KG1 (cell line): Measurements from ENCODE around the gene AUTS2.

Source experiments
- DNase-seq: peaks from one replicate; lab custom pipeline; 2025; lab: John Stamatoyannopoulos, UW

Gene AUTS2

GRCh38 chr7:70189776-70190175 lies 591.5 kb downstream of the AUTS2 start:
- DNase-seq, result no peak

GRCh38 chr7:70190281-70190680 lies 592.0 kb downstream of the AUTS2 start:
- no peak for DNase-seq

GRCh38 chr7:70193514-70193913 lies 595.2 kb downstream of the AUTS2 start:
- DNase-seq, result no peak

- DNase-seq, result no peak
These were observed 610.2 kb downstream of the AUTS2 start for GRCh38 chr7:70208236-70209063.

DNA sequence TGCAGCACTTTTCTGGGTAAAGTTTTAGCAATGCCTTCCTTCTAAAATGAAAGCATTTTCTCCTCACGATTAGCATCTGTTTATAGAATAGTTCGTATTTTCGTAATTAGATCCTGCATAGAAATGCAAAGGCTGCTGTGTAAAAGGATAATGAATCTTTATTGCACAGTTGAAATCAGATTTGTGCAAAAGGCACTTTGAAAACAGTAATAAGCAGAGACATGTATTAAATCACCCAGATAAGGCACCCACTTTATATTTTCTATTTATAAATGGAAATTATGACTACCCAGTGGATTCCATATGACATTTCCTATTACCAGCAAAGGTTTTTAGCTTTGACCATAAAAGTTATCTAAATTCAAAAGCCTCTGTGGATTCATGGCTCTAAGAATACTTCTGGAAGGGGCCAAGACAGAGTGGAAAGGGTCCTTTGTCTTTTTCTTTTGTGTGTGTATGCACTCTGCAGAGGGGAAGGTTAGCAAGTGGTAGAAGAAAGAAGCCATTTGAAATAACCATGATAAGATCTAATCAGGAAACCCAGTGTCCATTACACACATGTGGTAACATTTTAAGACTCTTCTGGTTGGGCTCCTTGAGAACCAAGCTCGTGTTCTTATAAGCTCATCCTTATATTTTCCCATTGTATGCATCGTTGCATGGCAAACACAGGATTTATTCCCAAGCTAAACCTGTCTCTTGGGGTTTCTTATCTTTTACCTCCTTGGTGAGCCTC lies 612.1 kb downstream of the AUTS2 start:
- DNase-seq, result no peak

DNA sequence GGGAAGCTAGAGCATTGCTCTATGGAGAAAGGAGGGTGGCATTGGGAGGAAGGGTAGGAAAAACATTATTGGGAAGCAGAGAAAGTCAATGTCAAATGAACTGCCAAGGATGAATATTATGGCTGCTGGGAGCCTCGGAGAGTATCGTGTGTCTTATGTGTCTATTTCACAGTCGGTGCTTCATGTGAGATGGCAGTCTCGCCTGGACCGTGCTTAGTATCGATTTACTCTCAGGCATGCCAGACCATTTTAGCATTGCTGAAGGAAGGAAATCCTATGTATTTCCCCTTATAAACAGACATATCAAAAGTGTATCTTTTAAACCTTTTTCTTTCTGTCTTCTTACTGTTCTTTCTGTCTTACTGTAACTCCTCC lies 612.6 kb downstream of the AUTS2 start:
- DNase-seq, result no peak

- DNase-seq, result no peak
These were observed 614.0 kb downstream of the AUTS2 start for GRCh38 chr7:70212281-70212680.

- DNase-seq, result no peak
These were observed 615.8 kb downstream of the AUTS2 start for GRCh38 chr7:70214071-70214470.

GRCh38 chr7:70215491-70215890 lies 617.2 kb downstream of the AUTS2 start:
- DNase-seq, result no peak

DNA sequence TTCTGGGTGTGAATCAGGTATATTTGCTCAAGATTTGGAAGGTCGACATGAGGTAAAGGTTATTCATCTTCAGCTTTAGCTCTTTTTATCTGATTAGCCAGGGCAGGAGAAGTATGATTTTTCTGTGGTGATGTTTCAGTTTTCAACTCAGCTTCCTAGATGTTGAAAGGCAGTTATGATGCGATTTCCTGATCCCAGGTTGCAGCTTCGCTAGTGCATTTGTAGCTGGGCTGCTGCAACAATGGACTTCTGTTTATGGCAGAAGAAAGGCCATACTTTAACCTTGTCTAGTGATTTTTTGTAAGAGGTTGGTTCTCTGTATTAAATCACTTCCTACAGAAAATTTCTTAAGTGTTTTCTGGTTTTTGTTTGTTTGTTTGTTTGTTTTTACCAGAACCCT lies 619.3 kb downstream of the AUTS2 start:
- no peak for DNase-seq

DNA sequence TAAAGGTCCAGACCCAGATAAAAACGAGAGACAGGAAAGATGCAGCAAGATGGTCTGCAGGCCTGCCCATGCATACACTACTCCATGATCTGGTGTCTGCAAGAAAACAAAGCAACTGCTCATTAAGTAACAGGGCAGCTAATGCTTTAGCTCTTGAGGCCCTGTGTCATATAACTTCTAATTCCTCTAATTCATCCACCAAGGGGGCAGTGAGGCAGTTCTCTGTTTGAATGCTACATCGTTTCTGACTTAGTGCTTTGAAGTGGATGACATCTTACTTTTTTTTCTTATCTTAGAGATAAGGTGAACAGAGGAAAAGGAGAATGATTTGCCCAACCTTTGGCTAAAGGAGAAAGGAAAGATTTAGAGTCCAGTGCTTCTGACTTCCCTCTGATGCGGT lies 619.7 kb downstream of the AUTS2 start:
- DNase-seq, result no peak

- DNase-seq, result no peak
These were observed 620.8 kb downstream of the AUTS2 start for GRCh38 chr7:70219061-70219460.

DNA sequence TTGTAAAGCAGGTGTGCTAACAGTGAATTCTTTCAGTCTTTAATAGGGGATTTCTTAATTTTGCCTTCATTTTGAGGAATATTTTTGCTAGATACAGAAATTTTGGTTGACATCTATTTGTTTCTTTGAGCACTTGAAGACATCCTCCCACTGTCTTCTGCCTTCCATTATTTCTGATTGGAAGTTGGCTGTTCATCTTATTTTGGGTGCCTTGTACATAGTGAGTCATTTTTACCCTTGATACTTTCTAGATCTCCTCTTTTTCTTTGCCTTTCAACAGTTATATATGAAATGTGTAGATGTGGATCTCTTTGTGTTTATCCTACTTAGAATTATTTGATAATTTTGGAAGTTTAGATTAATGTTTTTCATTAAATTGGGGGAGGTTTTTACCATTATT lies 631.0 kb downstream of the AUTS2 start:
- DNase-seq, result no peak

DNA sequence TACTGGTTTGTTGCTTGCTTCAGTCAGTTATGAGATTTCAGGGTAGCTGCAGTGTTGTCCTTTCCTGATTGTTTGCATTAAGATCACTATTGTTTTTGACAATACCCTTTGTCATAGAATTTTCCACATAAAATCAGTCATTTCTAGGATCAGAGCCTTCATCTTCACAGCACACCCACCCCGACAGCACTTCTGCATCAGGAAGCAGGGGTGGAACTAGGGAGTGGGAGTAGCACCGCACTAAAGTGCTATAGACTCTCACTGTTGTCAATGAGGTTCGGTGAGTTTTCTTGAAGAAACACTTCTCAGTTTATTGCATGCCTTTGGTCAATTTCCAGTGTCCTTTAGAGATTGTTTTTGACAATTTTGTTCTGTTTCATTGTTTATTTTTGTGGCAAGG lies 632.5 kb downstream of the AUTS2 start:
- no peak for DNase-seq

- no peak for DNase-seq
These were observed 635.5 kb downstream of the AUTS2 start for GRCh38 chr7:70233776-70234175.

DNA sequence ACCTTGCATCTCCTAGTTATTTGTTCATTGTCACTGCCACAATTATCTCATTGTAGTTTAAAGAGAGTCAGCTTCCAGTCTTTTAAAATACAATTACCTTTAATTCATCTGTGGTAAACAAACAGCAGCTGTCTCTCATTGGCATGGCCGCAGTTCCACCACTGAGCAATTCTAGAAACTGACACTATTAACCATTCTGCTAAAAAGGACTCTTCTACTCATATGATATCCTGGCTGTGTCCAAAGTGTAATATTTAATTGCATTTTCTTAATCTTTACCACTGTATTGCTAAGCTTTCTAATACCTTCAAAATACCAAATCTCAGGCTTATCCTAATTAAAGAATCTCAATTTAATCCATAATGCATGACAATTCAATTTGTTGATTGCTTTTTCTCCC lies 639.0 kb downstream of the AUTS2 start:
- DNase-seq, result no peak

GRCh38 chr7:70237831-70238575 lies 639.7 kb downstream of the AUTS2 start:
- no peak for DNase-seq

DNA sequence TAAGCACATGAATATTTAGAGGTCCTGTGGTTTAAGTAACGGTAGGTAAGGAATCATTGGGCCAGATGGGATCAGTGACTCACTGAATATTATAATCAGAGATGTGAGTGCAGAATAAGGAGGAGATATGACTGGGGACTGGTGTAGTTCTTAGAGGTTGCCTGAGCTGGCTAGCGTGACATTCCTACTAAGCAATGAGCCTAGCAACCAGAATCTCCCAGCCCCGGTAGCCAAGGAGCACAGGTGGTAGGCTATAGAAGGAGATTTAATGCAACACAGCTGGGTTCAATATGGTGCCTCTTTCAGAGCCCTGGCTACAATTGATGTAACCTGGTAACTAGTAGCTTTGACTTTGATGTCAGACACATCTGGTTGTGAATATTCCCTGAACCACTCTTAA lies 641.6 kb downstream of the AUTS2 start:
- no peak for DNase-seq

DNA sequence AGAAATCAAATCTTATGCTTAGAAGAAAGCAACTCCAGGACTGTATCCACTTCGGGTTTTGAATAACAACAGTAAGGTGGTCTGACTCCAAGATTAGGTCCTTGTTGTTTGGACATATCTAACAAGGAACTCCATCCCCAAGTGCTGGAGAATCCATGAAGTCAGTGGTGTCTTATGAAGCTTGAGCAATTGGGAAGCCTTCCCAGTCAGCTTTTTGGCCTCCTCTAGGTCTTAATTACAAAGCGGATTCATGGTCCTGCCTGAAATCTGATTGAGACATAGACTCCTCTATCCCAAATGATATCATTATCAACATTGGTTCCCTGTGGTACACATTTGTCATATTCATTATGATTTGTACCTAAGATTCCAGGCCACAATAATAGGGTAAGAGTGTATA lies 642.6 kb downstream of the AUTS2 start:
- DNase-seq, result no peak

DNA sequence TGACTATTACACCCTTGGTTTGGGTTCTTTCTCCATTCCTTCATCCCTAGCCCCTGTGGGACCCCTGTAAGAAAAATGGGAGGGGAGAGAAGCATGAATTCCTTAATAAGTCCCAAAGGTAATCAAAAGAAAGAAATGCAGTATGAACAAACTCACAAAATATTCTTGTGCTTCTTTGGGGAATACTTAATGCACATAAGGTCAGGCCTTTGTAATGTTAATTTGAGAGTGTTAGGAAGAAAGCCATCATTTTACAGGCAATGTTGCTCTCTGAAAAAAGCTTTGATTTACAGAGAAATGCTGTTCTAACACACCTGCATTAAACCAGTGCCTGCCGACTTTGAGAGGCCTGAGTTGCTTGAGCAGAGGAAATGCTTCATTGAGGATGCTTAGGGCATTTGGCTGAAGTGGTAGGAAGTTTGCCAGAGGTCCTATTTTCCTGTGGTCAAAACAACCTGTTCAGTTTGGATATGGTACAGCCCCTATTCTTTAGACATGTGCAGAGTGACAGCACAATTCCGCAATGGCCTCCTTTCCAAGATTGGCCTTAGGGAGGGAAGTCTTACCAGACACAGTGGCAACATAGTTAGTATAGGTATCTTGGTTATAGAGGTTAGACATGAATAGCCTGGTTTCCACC lies 643.4 kb downstream of the AUTS2 start:
- no peak for DNase-seq

- DNase-seq, result no peak
These were observed 644.6 kb downstream of the AUTS2 start for GRCh38 chr7:70242826-70243225.

DNA sequence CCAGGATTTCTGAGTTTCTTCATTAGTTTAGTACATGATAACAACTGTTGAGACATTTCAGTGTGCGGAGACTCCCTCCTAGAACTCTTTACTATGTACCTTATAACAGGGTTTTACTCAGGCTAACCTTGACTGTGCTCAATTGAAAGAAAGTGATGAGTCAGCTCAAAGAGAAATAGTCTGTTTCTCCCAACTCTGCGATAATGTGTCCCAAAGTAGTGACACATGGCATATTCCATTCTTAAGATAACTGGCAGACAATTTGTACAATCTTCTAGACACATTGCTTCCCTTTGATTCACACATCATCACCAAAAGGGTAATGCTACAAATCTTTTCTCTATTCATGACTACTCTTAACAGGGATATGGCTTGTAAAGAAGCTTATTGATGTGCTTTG lies 645.2 kb downstream of the AUTS2 start:
- DNase-seq, result no peak
